HepG2 (cell line): ENCODE data around the gene TJP3.

Experiments
- RNF2 ChIP-seq: fragments of 450-650 bp; conservative IDR thresholded peaks from 2 replicates; pipeline ENCODE4 v1.6.1; 2016; ENCODE audit warnings: low read depth
- ZNF12 ChIP-seq: sonication (generic); formaldehyde crosslinking; IDR thresholded peaks from 2 replicates; pipeline ENCODE4 v1.5.0; 2020; ENCODE audit warnings: missing genetic modification reagents
- TF ChIP-seq, protein P1 (sequence below): sonication (generic); formaldehyde crosslinking; conservative IDR thresholded peaks from 2 replicates; pipeline ENCODE4 v1.4.0; 2020; ENCODE audit warnings: missing genetic modification reagents

DNA sequence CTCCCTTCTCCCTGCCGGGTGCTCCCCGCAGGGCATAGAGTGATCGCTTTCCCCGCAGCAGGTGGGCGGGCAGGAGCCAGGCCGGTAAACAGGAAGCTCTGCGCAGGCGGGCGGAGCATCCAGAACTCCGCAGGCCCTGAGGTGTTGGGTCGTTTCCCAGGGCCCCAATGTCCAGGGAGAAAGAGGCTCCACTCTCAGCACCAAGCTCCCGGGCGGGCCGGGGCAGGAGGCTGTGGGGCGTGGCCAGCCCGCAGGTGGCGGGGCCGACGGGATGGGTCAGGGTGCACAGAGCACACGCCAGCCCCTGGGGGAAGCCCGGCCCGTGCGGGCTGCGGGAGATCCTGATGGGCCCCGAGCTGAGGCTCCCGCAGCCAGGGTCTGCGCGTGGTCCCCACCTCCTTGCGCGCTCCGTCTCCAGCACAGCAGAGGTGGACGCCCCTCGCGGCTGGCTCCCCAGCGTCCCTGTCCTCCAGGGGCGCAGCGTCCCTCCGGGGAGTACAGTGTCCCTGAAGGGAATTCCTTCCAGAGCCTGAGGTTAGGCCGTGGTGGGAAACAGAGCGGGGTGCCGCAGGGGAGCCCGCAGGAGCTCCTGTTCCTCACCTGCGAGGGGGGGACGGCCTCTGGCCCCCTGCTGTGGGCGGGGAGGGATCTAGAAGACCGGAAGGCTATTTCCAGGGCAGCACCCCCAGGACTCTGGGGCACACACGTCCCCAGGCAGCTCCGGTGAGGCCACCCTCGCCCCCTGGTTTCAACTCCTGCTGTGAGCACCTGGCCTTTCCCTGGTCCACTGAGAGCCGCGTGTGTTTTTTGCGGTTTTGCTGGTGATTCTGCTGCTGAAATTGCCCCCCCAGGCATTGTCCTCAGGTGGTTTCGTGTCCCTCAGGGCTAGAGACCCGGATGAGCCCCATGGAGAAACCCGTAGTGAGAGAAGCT is 20.1 kb upstream of the TJP3 start:
- no peak for TF ChIP-seq RNF2
- TF ChIP-seq, protein P1, sequence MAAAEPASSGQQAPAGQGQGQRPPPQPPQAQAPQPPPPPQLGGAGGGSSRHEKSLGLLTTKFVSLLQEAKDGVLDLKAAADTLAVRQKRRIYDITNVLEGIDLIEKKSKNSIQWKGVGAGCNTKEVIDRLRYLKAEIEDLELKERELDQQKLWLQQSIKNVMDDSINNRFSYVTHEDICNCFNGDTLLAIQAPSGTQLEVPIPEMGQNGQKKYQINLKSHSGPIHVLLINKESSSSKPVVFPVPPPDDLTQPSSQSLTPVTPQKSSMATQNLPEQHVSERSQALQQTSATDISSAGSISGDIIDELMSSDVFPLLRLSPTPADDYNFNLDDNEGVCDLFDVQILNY (CRISPR knock-in tag) = no peak
- TF ChIP-seq ZNF12 (CRISPR knock-in tag) = no peak
